ENCODE results near the gene OR8D2. TPM values are rescaled to one million over a fixed set of nuclear protein-coding genes. Genes with fewer than 3 reads are reported as not detected.

The OR8D2 gene
- total RNA-seq, 2 donors from 2014 or later = not detected

GRCh38 chr11:124331873-124332272, 11.9 kb upstream of the OR8D2 start:
- no peak for DNase-seq
- H3K27ac ChIP-seq (ENCODE audit: low read depth, low read length) = no peak overlapping the region
- H3K4me1 ChIP-seq (ENCODE audit: control insufficient read depth, insufficient read depth, low read length) = no peaks in the 10 kb centered on the region
- H3K9ac ChIP-seq (ENCODE audit: extremely low read depth, low read length, poor library complexity, severe bottlenecking) = no peak overlapping the region
- Mint-ChIP-seq H3K36me3 (ENCODE audit: low read depth) (no peaks in the 10 kb centered on the region), H3K9me3 (peaks cover 19% of the 10 kb centered on the region), H3K27me3 (ENCODE audit: insufficient read depth) (peaks cover 3% of the 10 kb centered on the region), H3K4me3 (no peak overlapping the region), H3K4me1 (no peaks in the 10 kb centered on the region), H3K27ac (no peak overlapping the region)
- no peak for TF ChIP-seq CTCF (conservative IDR thresholded peaks at IDR 0.05)
- no peak overlapping the region for H3K4me3 ChIP-seq (ENCODE audit: low read length)
- no peaks in the 10 kb centered on the region for H3K36me3 ChIP-seq (ENCODE audit: control insufficient read depth, insufficient read depth, low read length)
- peaks cover 22% of the 10 kb centered on the region for H3K9me3 ChIP-seq (ENCODE audit: control insufficient read depth, low read length)
- 92% methylated on average over 3 of the region's 3 CpGs; no CpG with 5 or more reads in 1 of the 2 experiments for WGBS, 2 experiments (ENCODE audit: insufficient coverage in 1 of 2, insufficient read length in 1 of 2)
- no peaks in the 10 kb centered on the region for H3K27me3 ChIP-seq (ENCODE audit: control insufficient read depth, insufficient read depth, low read length, poor library complexity, severe bottlenecking)

- no peaks in the 10 kb centered on the region for H3K27me3 ChIP-seq (ENCODE audit: control insufficient read depth, insufficient read depth, low read length, poor library complexity, severe bottlenecking)
- H3K36me3 ChIP-seq (ENCODE audit: control insufficient read depth, insufficient read depth, low read length) = no peaks in the 10 kb centered on the region
- H3K4me3 ChIP-seq (ENCODE audit: low read length) = no peak overlapping the region
- no peak overlapping the region for H3K9ac ChIP-seq (ENCODE audit: extremely low read depth, low read length, poor library complexity, severe bottlenecking)
- Mint-ChIP-seq H3K4me3 (no peak overlapping the region), H3K9me3 (peaks cover 21% of the 10 kb centered on the region), H3K4me1 (no peaks in the 10 kb centered on the region), H3K36me3 (ENCODE audit: low read depth) (no peaks in the 10 kb centered on the region), H3K27ac (no peak overlapping the region), H3K27me3 (ENCODE audit: insufficient read depth) (peaks cover 3% of the 10 kb centered on the region)
- H3K4me1 ChIP-seq (ENCODE audit: control insufficient read depth, insufficient read depth, low read length) = no peaks in the 10 kb centered on the region
- no peak for TF ChIP-seq CTCF (conservative IDR thresholded peaks at IDR 0.05)
- H3K9me3 ChIP-seq (ENCODE audit: control insufficient read depth, low read length) = peaks cover 22% of the 10 kb centered on the region
- no peak for DNase-seq
- WGBS, 2 experiments (ENCODE audit: insufficient coverage in 1 of 2, insufficient read length in 1 of 2) = 92 to 100% methylated on average over 1 to 2 of the region's 2 CpGs
- no peak overlapping the region for H3K27ac ChIP-seq (ENCODE audit: low read depth, low read length)
Measured at GRCh38 chr11:124329787-124330478, 9.9 kb upstream of the OR8D2 start.

GRCh38 chr11:124327775-124328174, 7.8 kb upstream of the OR8D2 start:
- Histone ChIP-seq H3K36me3 (ENCODE audit: control insufficient read depth, insufficient read depth, low read length) (no peaks in the 10 kb centered on the region), H3K27me3 (ENCODE audit: control insufficient read depth, insufficient read depth, low read length, poor library complexity, severe bottlenecking) (no peaks in the 10 kb centered on the region), H3K27ac (ENCODE audit: low read depth, low read length) (no peak overlapping the region), H3K9ac (ENCODE audit: extremely low read depth, low read length, poor library complexity, severe bottlenecking) (no peak overlapping the region), H3K4me1 (ENCODE audit: control insufficient read depth, insufficient read depth, low read length) (no peaks in the 10 kb centered on the region), H3K9me3 (ENCODE audit: control insufficient read depth, low read length) (peaks cover 22% of the 10 kb centered on the region), H3K4me3 (ENCODE audit: low read length) (no peak overlapping the region)
- TF ChIP-seq CTCF (conservative IDR thresholded peaks at IDR 0.05) = no peak
- Mint-ChIP-seq H3K4me1 (no peaks in the 10 kb centered on the region), H3K27ac (no peak overlapping the region), H3K36me3 (ENCODE audit: low read depth) (no peaks in the 10 kb centered on the region), H3K4me3 (no peak overlapping the region), H3K27me3 (ENCODE audit: insufficient read depth) (peaks cover 6% of the 10 kb centered on the region), H3K9me3 (peaks cover 21% of the 10 kb centered on the region)
- WGBS, 2 experiments (ENCODE audit: insufficient coverage in 1 of 2, insufficient read length in 1 of 2) = 92 to 100% methylated on average over 1 of the region's 1 CpG
- no peak for DNase-seq
